HG03060 (cell line): Measurements from ENCODE around the gene LCE4A.

Experiments
- ATAC-seq: cut with Tn5 transposase; IDR thresholded peaks from one replicate; pipeline ENCODE4 v1.9.1; 2021; ENCODE audit warnings: low read depth, moderate number of reproducible peaks; ENCODE audit not compliant: unreplicated experiment

Gene LCE4A

GRCh38 chr1:152745289-152745704 lies 37.3 kb downstream of the LCE4A start:
- ATAC-seq: no peak

- no peak for ATAC-seq
These were observed 37.9 kb downstream of the LCE4A start for GRCh38 chr1:152745765-152746444.

GRCh38 chr1:152747831-152748230 lies 39.9 kb downstream of the LCE4A start:
- no peak for ATAC-seq

- ATAC-seq: no peak
These were observed 44.3 kb downstream of the LCE4A start for GRCh38 chr1:152752225-152752624.

- ATAC-seq: no peak
These were observed 45.6 kb downstream of the LCE4A start for GRCh38 chr1:152753586-152753985.

- ATAC-seq: no peak
These were observed 48.9 kb downstream of the LCE4A start for GRCh38 chr1:152756872-152757271.

- ATAC-seq: no peak
These were observed 49.8 kb downstream of the LCE4A start, which contains the start of gene KPRP for GRCh38 chr1:152757747-152758146. Gene KPRP (plus strand): TSS chr1:152758025. CDS start chr1:152759589, 1,564 bp downstream.

GRCh38 chr1:152758636-152759035 lies 50.7 kb downstream of the LCE4A start:
- ATAC-seq: no peak
